ENCODE data around the gene S100A7. TPM values are rescaled to one million over a fixed set of nuclear protein-coding genes. Genes with fewer than 3 reads are reported as not detected.

Gene S100A7
- total RNA-seq (2014; rRNA removed; shearing (Covaris generic)): not detected in 2 replicates

DNA sequence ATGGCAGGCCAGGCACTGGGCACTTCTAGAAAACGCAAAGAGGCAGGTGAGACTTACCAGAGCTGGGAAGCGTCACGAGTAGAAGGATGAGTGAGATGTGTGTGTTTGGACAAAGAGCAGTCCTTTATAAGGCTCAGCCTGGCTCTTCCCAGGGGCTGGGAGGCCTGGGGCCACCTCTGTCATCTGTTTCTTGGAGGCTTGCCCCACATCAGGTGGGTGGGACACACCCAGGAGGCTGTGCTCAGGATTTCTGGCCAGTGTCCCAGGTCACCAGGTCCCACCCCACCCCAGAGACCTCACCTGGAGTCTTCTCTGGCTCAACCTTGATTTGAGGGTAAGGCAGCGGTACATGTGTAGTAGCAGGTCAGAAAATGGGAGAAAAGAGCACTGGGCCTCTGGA, at the start of gene S100A7:
Gene S100A7, minus strand, starts transcription at position 101 of the 400 bp plus-strand sequence. CDS start 1,638 bp downstream, outside the sequence.
- DNase-seq (ENCODE audit: low read depth): no peak

DNA sequence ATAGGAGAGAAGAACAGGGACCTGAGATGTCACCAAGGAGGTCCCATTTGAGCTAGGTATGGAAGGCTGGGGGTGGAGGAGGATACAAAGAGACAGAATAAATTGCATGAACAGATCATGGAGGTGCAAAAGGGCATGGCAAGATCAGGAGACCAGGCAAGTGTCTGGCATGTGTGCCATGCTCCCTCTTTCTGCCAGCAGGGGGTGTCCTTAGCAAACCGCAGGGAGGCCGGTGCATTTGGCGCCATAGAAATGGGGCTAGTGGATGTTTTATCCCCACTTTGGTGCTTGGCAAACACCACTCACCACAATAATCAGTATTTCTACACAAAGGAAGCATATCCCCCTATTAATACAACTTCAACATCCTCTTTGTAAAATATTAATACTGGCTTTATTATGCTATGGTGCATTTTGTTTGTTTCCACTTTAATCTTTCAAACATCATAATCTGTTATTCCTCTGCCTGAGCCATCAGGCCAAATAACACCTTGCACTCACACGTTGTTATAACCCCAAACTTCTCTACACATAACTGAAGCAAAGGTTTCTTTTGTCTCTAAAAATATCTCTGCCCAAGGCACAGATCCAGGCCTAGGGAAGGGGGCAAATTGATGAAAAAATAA, 49.4 kb upstream of the S100A7 start:
- DNase-seq (ENCODE audit: low read depth): peak; percentile 67

DNA sequence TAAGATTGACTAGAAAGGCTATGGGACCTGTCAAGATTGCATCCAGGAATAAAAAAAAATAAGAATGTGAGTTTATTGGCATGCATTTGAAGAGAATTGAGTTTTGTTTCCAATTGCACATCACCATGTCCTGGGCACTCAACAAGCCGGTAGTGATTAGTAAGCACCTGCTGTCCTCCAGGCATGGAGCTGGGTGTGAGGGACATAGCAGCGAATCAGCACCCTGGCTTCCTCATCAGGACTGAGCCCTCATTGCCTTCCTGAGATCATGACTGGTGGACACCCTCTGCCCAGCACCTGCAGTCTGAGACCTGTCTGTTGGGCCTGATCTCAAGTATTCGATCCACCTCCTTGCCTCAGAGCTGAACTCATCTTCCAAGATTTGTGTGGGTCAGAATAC, 48.6 kb upstream of the S100A7 start:
- DNase-seq (ENCODE audit: low read depth): no peak

DNA sequence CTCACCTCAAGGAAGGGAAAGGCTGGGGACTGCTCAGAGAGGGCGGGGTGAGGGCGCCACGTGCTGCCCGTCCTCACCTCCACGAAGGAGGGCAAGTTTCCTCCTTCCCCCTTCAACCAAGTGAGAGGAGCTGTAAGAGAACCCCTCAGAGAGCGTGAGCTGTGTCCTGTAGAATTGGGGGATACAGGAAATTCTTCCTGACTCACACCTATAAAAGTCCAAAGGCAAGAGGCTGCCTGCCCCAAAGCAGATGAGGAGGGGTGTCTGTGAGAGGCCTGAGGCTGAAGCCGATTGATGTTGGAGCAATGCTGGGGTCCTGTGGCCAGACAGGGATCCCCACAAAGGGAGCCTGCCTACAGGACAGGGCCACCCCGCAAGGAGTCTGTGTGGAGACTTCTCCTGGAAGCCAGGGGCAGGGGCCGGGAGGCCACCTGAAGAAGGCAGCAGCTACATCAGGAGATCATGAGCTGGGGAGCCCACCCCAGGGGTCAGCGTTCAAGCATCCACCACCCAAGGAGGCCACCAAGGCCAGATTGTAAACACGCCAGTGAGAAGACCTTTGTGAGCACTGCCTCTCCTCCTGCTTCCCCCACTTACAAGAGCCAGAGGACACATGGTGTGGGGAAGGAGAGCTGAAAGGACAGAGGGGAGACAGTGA, 47.6 kb upstream of the S100A7 start:
- peak; percentile 34 for DNase-seq (ENCODE audit: low read depth)

DNA sequence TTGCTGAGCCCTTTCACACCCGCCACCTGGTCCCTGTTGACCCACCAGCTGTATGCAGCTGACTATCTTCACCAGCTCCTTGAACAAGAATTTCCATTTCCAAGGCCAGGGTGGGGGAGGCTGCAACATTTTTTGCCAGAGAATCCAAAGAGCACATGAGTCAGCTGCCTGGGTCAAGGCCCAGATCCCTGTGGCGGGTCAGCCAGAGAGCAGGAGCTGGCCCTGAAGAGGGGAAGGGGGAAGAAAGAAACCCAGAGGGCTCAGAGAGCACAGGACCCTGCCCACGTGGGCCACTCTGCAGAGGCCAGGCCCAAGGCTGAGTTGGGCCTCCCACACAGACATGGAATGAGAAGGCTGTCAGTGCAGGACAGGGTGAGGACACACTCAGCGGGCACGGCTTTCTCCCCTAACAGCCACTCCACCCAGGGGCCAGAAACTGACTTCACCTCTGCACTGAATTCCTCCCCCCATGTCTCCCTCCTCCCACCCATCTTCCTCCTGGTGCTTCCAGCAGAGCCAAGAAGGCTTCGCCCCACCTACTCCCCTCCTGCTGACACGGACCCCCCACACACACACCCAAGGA, 46.5 kb upstream of the S100A7 start:
- DNase-seq (ENCODE audit: low read depth): peak; percentile 84

DNA sequence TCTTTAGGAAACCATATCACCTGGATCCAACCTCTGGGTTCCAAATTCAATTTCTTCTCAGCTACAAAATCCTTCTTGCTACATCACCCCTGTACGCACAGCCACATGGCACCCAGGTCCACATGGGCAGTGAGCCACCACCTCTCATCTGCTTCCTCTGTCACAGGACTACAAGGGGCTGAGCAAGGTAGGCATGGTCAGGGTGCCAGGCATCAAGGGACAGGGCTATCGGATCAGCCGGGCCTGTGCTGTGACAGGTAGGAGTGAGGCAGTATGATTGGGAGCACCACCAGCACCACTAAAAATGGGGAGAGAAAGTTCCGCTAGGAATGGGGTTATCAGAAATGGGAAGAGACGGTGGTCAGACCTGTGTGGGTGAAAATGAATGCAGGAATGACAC, 45.9 kb upstream of the S100A7 start:
- no peak for DNase-seq (ENCODE audit: low read depth)

DNA sequence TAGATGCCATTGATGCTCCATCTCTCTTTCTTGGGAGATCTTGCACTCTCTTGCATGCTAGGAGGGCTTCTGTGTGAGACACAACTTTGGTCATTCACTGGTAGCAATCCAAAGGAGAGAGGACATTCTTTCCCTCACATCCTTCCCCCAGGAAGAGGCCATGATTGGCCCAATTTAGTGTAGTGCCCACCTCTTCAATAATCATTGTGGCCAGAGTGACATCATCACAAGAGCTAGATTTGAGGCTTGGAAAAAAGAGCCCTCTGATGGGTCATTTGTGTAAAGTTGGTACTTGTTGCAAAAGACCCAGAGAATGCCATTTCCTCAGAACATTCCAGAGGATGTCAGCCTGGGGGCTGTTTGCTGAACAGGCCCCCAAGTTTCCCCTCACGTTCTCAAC, 45.1 kb upstream of the S100A7 start:
- no peak for DNase-seq (ENCODE audit: low read depth)

DNA sequence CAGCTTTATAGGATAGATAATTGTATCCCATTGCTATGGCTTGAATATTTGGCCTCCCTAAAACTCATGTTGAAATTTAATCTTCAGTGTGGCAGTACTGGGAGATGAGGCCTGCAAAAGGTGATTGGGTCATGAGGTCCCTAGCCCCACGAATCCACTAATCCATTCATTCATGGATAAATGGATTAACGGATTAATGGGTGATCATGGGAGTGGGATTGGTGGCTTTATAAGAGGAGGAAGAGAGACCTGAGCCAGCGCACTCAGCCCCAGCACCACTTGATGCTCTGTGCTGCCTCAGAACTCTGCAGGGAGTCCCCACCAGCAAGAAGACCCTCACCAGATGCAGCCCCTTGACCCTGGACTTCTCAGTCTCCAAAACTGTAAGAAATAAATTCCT, 43.3 kb upstream of the S100A7 start:
- DNase-seq (ENCODE audit: low read depth): no peak

DNA sequence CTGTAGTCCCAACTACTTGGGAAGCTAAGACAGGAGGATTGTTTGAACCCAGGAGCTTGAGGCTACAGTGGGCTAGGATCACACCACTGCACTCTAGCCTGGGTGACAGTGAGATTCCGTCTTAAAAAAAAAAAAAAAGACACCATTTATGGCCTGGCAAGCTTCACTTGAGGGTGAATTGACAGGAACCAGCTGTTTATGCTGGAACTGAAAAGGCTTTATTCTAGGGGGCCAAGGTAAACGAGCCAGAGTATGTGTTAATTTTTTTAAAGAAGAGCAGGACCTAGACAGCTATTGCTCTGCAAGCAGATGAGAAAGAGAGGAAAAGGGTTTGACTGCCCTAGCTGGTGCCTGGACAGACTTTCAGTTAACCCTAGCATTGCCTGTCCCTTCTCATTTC, 38.3 kb upstream of the S100A7 start:
- DNase-seq (ENCODE audit: low read depth): no peak

DNA sequence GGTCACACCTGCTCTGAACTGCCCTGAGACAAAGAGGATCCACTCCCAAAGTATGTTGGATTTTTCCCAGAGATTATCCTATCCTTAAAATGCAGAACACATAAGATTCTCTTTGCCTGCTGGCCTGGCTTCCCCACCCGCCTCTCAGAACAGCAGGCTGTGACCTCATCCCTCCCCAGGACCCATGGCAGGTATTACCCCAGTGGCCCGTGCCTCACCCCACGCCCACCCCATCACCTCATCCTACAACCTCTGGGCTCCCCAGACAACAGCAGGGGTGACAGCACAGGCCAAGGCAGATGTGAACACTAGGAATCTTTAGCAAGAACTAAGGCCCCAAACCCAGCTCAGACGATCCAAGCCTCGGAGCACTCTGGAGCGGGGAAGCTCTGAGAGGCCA, 35.1 kb upstream of the S100A7 start:
- no peak for DNase-seq (ENCODE audit: low read depth)

DNA sequence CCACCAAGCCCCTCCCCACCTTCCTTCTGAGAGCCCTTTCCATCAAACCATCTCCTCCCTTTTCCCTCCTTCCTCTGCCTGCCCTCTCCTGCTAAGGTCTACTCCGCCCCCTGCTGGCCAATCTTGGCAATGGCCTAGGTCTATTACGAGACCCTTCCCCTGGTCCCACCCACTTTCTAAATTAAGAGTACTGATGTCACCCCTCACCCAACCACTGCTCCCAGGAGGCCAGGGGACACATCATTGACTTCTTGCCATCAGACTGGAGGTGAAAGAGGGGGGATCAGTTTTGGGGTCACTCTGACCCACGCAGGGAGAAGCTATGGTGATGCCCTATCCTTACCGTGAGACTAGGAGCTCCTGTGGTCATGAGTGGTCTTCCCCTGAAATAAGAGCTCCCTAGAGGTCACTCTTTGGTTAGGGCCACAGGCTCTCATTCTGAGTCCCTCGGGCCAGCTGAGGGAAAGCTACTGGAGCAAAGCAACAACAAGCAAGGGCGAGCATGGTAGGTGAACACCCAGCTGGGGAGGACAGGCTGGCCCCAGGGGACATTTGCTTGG, 34.6 kb upstream of the S100A7 start:
- peak; percentile 73 for DNase-seq (ENCODE audit: low read depth)

DNA sequence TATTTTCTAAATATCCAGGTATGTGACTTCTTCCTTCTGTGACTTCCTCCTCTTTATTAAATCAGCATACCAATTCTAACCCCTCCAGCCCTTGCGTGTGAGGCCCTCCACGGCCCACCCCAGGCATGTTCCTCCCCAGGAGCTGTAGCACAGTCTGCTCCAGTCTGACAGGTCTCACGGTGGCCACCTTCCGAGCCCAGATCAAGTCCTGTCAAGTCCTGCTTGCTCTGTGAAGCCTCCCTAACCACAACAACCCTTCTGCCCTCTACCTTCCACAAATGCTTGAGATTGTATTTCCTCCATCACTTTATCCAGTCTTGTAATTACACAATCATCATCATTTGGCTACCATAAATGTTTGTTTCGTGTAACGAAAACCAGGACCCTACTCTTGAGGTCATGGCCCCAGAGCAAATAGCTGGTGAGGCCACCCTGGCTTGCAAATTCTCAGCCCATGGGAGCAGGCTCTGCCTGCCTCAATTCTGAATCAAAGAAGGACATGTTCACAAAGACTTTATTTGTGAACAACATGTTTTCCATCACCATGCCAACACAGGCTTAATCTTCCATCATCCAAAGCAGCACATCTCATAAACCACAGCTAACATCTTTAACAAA, 33.0 kb upstream of the S100A7 start:
- DNase-seq (ENCODE audit: low read depth): no peak

DNA sequence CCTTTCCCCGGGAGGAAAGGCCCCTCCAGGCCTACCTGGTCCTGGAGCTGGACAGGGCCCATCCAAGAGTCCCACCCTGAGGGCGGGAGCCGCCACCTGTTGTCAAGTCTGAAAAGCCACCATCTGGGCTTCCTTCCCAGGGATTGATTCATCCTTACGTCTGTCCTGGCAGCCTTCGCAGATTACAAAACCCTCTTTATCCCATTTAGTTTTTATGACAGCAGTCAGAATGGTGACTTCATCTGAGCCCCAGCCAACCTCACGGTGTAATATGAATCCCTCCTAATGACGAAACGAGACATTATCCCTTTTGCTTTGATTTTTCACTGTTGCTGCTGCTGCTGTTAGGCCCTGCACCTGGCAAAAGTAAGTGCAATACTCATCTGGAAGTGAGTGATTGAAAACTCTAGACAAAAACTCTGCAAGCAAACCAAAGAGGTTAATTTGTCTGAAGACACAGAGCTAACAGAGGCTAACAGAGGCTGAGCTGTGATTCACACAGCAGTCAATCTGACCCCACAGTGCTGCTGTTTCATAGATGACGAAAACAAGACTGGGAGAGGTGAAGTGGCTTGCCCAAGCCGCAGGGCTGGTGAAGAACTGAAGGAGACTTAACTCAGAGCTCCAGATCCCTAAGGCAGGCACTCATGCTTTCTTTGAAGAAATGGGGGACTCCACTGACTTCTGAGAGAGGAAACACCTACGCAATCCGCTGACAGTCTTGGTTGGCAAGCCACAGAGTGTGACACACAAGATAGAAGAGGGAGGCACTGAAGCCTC, 30.0 kb upstream of the S100A7 start:
- peak; percentile 88 for DNase-seq (ENCODE audit: low read depth)

DNA sequence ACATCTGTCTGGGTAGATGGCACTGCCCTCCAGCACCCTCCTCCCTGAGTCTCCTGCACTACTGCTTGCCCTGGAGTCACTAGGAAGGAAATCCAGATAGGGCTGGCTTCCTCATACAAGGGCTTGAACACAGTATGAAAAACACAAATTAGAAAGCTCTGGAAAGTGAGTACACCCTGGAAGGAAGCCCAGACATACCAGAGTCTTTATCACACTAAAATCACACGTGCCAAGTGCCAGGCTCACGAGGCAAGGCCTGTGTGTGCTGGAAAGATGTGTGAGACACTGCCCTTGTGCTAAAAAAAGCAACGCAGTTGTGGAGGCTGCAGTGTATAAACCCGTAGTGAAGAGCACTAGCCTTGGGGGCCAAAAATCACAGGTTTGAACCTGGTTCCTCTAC, 28.3 kb upstream of the S100A7 start:
- DNase-seq (ENCODE audit: low read depth): peak; percentile 17

DNA sequence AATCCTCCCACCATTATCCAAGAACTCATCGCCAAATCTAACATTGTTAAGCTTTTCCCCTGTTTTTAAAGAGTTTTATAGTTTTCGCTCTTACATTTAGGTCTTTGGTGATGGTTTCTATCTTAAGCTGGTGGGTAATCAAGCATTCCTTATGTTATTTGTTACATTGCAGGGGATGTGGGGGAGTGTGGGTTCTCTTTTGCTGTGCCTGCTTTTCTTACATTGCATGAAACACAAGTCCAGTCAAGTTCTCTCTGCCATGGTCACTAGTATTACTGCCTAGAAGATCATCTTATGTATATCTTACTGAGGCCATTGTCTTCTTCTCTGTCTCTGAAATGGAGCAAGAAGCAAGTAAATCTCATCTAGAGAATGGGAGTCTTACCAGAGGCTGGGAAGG, 27.3 kb upstream of the S100A7 start:
- DNase-seq (ENCODE audit: low read depth): no peak

DNA sequence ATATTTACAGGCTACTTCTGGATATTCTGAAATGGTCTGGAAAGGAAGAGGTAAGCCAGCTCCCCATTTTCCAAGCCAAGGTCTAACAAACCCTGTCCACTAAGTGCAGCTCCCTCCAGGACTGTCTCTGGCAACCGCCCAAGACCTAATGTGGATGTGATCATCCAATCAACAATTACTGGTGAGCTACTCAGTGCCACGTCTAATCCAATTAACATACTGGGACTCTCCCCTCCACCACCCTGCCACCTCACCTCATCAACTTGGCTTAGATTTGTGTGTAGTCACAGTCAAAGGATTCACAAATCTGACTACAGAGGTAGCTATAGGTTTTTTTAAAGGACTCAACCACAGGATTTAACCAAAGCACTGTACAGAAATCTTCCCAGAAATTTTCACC, 25.4 kb upstream of the S100A7 start:
- DNase-seq (ENCODE audit: low read depth): peak; percentile 69

DNA sequence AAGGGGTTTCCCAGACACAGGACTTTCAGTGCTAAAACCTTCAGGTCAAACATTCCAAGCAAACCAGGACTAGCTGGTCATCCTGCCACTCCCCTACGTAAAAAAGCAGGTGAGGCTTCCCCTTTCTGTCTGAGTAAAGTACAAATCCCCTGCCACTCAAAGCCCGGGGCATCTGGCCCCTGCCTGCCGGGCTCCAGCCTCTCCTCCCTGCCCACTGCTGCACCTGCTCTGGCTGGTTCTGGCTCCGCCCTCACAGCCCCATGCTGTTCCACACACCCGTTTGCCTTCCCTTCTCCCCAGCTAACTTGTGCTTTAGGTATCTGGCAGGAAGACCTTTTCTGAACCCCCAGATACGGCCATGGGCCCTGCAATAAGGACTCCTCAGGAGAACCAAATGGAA, 23.3 kb upstream of the S100A7 start:
- no peak for DNase-seq (ENCODE audit: low read depth)

DNA sequence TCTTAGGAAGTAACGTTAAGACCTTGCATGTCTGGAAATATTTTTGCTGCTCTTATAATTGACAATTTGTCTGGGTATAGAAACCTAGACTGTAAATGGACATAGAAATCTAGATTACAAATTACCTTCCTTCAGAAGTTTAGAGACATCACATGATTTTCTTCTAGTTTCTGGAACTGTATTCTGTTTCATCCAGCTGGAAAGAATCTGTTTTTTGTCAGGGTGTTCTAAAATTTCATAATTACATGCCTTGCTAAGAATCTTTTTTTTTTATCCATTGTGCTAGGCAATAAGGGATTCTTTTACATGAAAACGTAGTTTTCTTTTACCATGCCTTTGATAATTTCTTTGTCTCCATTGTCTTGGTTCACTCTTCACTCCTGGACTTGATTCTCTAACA, 20.7 kb upstream of the S100A7 start:
- DNase-seq (ENCODE audit: low read depth): no peak

DNA sequence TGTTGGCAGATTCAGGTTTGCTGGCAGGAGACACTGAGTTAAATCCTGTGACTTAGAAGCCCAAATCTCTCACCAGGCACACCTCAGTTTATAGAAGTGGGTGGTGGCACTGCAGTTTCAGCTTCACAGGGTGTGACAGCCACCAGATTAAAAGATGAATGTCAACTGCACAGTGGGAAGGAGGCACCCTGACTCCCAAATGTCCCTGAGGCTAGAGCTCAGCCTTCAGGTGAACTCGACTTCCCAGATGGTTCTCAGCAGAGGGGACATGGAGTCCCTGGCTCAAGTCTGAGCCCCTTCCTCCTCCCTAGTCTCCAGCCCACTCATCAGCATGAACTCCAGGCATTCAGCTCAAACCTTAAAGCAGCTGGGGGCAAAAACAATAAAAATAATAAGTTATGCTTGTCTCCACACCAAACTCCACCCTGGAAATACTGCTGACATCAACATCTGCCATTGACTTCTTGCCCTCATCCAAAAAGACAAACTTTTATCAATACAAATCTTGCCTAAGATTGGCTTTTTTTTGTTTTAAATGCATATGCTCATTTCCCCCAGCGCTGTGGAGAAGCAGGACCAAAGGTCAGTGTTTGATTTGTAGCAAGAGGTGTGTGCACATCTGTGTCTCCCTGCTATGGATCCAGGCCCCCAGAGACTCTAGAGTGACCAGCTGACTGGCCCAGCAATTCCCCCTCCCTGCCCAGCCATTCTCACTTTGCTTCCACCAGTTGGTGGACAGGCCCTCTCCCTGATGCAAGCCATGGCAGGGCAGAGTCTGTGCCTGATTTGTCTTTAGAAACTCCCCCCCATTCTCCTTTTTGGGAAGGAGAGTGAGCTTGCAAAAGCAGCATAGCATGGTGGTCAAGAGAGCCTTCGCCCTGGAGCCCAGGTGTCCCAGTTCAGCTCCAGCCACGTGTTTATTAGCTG, 18.5 kb upstream of the S100A7 start:
- no peak for DNase-seq (ENCODE audit: low read depth)

DNA sequence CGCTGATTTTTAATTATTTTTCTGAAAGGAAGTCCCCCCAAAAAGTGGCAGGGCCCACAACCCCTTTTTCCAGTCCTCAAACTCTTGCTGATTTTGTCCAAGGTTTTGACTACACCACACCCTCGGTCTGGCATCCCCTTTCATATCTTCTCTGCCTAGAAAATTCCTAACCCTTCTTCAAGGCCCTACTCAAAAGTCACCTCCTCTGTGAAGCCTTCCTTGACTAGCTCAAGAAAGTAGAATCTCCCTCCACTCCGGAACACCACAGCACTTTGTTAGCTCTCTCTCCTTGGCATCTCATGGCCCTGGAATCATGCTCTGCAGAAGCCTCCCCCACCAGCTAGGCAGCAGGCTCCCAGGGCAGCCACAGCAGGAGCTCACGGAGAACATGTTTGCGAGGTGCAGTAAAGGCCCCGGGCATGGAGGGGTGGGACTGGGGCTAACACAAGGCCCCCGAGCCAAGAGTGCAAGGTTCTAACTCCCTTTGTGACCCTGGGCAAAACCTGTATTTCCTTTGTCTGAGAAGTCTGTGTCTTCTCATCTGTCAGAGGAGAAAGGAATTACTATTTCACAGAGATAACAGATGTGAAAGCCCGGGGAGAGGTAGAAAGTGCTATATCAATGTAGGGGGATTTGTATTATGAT, 17.7 kb upstream of the S100A7 start:
- DNase-seq (ENCODE audit: low read depth): no peak
